ENCODE results near the gene KHNYN. TPM values are rescaled to one million over a fixed set of nuclear protein-coding genes. Genes with fewer than 3 reads are reported as not detected.

KHNYN gene
- total and polyA plus RNA-seq, 9 donors = 35.1 to 84.8 (median 65.2) TPM

DNA sequence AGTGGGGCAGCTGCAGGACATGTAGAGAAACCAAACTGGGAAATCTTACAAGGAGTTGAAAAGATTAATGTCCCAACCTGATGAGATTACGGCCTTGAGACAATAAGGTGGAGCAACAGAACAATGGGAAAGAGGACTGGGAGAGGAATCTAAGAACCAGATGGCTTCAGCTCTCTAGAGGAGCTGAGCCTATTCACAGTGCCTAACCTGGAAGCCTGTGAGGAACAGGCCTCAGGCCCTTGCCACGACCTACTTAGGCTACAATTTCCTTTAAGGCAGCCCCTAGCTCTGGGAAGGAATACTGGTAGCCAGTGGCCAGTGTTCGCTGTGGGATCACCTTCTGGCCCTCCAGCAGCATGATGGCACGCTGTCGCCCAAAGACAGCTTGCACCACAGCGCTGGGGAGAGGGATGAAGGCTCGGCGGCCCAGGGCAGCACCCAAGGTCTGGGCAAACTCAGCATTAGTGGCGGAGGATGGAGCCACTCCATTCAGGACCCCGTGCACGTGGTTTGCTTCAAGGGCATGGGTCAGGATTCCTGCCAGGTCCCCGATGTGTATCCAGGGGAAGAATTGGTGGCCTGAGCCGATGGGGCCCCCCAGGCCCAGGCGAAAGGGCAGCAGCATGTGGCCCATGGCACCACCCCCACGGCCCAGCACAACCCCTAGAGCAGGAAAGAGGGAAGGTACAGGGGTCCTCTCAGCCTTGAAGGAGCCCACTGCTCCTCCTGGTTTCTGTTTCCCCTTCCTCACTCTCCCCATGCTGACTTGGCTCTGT, 10.3 kb downstream of the KHNYN start:
- Histone ChIP-seq H3K27ac (no peak overlapping the region), H3K36me3 (no peaks in the 10 kb centered on the region), H3K4me1 (ENCODE audit: insufficient read depth) (peaks cover 3% of the 10 kb centered on the region), H3K9me3 (no peaks in the 10 kb centered on the region), H3K27me3 (no peaks in the 10 kb centered on the region), H3K4me3 (no peak overlapping the region)
- TF ChIP-seq POLR2A (IDR thresholded peaks at IDR 0.05) = no peak
- no peak for TF ChIP-seq EP300 (IDR thresholded peaks at IDR 0.05)
- TF ChIP-seq, protein P1, sequence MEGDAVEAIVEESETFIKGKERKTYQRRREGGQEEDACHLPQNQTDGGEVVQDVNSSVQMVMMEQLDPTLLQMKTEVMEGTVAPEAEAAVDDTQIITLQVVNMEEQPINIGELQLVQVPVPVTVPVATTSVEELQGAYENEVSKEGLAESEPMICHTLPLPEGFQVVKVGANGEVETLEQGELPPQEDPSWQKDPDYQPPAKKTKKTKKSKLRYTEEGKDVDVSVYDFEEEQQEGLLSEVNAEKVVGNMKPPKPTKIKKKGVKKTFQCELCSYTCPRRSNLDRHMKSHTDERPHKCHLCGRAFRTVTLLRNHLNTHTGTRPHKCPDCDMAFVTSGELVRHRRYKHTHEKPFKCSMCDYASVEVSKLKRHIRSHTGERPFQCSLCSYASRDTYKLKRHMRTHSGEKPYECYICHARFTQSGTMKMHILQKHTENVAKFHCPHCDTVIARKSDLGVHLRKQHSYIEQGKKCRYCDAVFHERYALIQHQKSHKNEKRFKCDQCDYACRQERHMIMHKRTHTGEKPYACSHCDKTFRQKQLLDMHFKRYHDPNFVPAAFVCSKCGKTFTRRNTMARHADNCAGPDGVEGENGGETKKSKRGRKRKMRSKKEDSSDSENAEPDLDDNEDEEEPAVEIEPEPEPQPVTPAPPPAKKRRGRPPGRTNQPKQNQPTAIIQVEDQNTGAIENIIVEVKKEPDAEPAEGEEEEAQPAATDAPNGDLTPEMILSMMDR (IDR thresholded peaks at IDR 0.05) = no peak
- 56 to 63% (median 58%) methylated on average over 15 of the region's 15 CpGs for WGBS, 3 donors
- DNase-seq = peak in 4 of 5 donors; percentile 27 to 57 (median 52)
- intact Hi-C loops (cut with DNase I) = loop anchor here in 2 of 4 donors (5.0 kb wide), 3 partner anchors 38 to 208 kb away; partner anchors contain the start of genes GMPR2 (in 1 of the 2) and NEDD8 (in 1 of the 2)

DNA sequence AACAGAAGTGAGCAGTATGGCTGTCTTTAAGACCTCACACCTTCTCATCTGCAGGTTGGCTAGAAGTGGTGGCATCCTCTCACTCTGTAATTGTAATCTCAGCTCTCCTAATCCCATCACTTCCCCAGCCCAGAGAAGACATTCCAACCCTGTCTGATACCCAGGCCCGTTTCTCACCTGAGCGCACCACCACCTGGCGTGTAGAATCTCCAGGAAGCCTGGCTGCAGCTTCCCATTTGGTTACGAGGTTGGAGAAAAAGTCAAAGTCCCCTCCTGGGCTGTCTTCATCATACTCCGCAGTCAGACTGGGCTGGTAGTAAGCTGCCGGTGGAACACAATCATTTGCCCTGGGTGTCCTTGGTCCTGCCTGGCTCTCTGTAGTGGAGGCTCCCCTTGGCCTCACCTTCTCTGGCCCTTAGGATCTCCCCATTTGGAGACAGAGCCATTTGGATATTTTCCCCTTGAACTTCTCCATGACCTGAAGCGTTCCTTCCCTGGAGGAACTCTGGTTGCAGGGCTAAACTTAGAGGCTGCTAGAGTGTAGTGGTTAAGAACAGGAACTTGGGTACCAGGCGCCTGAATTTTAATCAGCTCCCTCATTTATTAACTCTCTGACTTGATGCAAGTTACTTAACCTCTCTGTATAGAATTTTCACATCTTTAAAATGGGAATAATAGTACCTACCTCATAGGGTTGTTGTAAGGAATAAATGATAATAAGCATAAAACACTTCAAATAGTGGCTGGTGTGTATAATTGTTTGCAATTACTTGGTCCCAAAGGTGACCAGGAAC, 11.0 kb downstream of the KHNYN start:
- 74 to 78% (median 76%) methylated on average over 8 of the region's 8 CpGs for WGBS, 3 donors
- peaks cover 3% of the 10 kb centered on the region for H3K4me1 ChIP-seq (ENCODE audit: insufficient read depth)
- intact Hi-C loops (cut with DNase I) = loop anchor here in 1 of 4 donors (5.0 kb wide), 1 partner anchor 209 kb away; the partner anchor contains the start of genes GMPR2 and NEDD8
- H3K27me3 ChIP-seq = no peaks in the 10 kb centered on the region
- no peaks in the 10 kb centered on the region for H3K36me3 ChIP-seq
- no peak overlapping the region for H3K4me3 ChIP-seq
- peak overlapping the region in 1 of 2 donors; percentile 9 for H3K27ac ChIP-seq
- no peak for DNase-seq
- TF ChIP-seq POLR2A (IDR thresholded peaks at IDR 0.05) (no peak), EP300 (IDR thresholded peaks at IDR 0.05) (no peak)
- TF ChIP-seq, protein P1 (IDR thresholded peaks at IDR 0.05) = no peak
- no peaks in the 10 kb centered on the region for H3K9me3 ChIP-seq

DNA sequence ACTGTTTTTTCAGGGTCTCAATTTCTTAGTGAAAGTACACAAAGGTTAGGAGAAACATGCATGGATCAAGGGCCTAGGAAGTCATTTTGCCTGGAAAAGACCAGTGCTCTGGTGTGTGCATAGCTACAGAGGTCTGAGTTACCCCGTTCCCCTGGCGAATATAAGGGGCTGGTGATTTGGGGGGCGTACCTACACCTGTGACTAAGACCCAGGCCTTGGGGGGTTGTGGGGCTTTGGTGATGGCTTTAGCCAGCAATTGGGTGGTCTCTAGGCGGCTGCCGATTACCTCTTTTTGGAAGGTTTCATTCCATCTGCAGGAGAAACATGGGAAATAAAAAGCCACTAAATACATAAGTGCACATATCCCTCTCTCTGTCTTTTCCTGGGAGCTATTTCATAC, 11.7 kb downstream of the KHNYN start:
- Histone ChIP-seq H3K27me3 (no peaks in the 10 kb centered on the region), H3K4me1 (ENCODE audit: insufficient read depth) (peaks cover 3% of the 10 kb centered on the region), H3K36me3 (no peaks in the 10 kb centered on the region), H3K9me3 (no peaks in the 10 kb centered on the region), H3K27ac (peak overlapping the region; percentile 61 to 95), H3K4me3 (peak overlapping the region; percentile 85)
- TF ChIP-seq EP300 (IDR thresholded peaks at IDR 0.05) (no peak), POLR2A (IDR thresholded peaks at IDR 0.05) (no peak)
- TF ChIP-seq, protein P1 (IDR thresholded peaks at IDR 0.05) = no peak
- WGBS, 3 donors = 38 to 54% (median 42%) methylated on average over 5 of the region's 5 CpGs
- intact Hi-C loops (cut with DNase I) = loop anchor here in 1 of 4 donors (5.0 kb wide), 1 partner anchor 209 kb away; the partner anchor contains the start of genes GMPR2 and NEDD8
- DNase-seq = no peak

DNA sequence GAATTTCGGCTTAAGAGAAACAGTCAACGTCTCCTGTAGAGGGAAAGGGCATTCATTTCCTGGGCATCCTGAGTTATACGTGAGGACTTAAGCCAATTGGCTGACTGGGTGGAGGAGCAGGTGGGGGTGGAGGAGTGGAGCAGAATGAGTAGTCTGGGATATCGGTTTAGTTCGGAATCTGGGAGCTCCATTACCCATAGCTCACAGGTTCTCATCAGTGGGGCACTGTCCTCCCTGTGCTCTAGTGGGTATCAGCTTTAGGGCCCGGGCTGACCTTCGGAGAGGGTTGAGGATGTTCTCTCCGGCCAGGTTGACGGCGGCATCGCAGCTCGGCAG, 12.1 kb downstream of the KHNYN start:
- Histone ChIP-seq H3K9me3 (no peaks in the 10 kb centered on the region), H3K27me3 (no peaks in the 10 kb centered on the region), H3K36me3 (no peaks in the 10 kb centered on the region), H3K27ac (peak overlapping the region; percentile 61 to 95), H3K4me3 (peak overlapping the region; percentile 85), H3K4me1 (ENCODE audit: insufficient read depth) (peaks cover 3% of the 10 kb centered on the region)
- intact Hi-C loops (cut with DNase I) = loop anchor here in 1 of 4 donors (5.0 kb wide), 1 partner anchor 210 kb away; the partner anchor contains the start of genes GMPR2 and NEDD8
- 1% methylated on average over 12 of the region's 12 CpGs for WGBS, 3 donors
- DNase-seq = no peak
- no peak for TF ChIP-seq POLR2A (IDR thresholded peaks at IDR 0.05)
- TF ChIP-seq, protein P1 (IDR thresholded peaks at IDR 0.05) = no peak
- no peak for TF ChIP-seq EP300 (IDR thresholded peaks at IDR 0.05)

Measured in ovary (tissue), 9 donors.